Activated B cell treated with CpG ODN at 0.5 μM for 24 hours (primary cell): ENCODE measurements around the gene HS2ST1. TPM values are rescaled to one million over a fixed set of nuclear protein-coding genes. Genes with fewer than 3 reads are reported as not detected.

ENCODE experiments used
- ATAC-seq: fragments of 200-7000 bp; cut with Tn5 transposase; one replicate; pipeline ENCODE4 v1.10.0; 2021; ENCODE audit warnings: low read depth, mild to moderate bottlenecking, moderate library complexity
- CTCF ChIA-PET: fragments of 350-600 bp; sonication (Branson Sonifier 250); formaldehyde crosslinking; loops from one replicate; lab custom pipeline; 2021; ENCODE audit warnings: antibody characterized with exemption; lab: Charles Lee
- POLR2A ChIA-PET: fragments of 350-600 bp; sonication (Branson Sonifier 250); formaldehyde crosslinking; loops from one replicate; lab custom pipeline; 2021; ENCODE audit warnings: antibody characterized with exemption; lab: Charles Lee
- DNase-seq: peaks from one replicate; pipeline ENCODE4 v3.0.0; 2022
- H3K27ac Mint-ChIP-seq: one replicate; pipeline ENCODE4 v1.8.0; 2020; ENCODE audit warnings: mixed read lengths
- H3K27me3 Mint-ChIP-seq: one replicate; pipeline ENCODE4 v1.8.0; 2021; ENCODE audit warnings: mixed read lengths
- H3K36me3 Mint-ChIP-seq: one replicate; pipeline ENCODE4 v1.8.0; 2021; ENCODE audit warnings: low read depth, mixed read lengths
- H3K4me1 Mint-ChIP-seq: one replicate; pipeline ENCODE4 v1.8.0; 2021; ENCODE audit warnings: mixed read lengths
- H3K4me3 Mint-ChIP-seq: one replicate; pipeline ENCODE4 v1.8.0; 2020; ENCODE audit warnings: mild to moderate bottlenecking, mixed read lengths
- H3K9me3 Mint-ChIP-seq: one replicate; pipeline ENCODE4 v1.8.0; 2020; ENCODE audit warnings: mixed read lengths
- intact Hi-C: fragments of 100-400 bp; cut with micrococcal nuclease; formaldehyde crosslinking; loops from one replicate; pipeline ENCODE4 v1.15.1; 2024
- total RNA-seq: library from RNA; stranded (reverse); gene quantifications from 2 replicates; pipeline ENCODE4 v1.2.3, GENCODE V29; 2022
- TF ChIP-seq, protein P1 (sequence below): fragments of 200-600 bp; IDR thresholded peaks from one replicate; pipeline ENCODE4 v1.8.0; 2022; ENCODE audit warnings: antibody characterized with exemption, mild to moderate bottlenecking

HS2ST1 gene
- total RNA-seq, 1 donor from 2014 or later: 24.2 TPM

DNA sequence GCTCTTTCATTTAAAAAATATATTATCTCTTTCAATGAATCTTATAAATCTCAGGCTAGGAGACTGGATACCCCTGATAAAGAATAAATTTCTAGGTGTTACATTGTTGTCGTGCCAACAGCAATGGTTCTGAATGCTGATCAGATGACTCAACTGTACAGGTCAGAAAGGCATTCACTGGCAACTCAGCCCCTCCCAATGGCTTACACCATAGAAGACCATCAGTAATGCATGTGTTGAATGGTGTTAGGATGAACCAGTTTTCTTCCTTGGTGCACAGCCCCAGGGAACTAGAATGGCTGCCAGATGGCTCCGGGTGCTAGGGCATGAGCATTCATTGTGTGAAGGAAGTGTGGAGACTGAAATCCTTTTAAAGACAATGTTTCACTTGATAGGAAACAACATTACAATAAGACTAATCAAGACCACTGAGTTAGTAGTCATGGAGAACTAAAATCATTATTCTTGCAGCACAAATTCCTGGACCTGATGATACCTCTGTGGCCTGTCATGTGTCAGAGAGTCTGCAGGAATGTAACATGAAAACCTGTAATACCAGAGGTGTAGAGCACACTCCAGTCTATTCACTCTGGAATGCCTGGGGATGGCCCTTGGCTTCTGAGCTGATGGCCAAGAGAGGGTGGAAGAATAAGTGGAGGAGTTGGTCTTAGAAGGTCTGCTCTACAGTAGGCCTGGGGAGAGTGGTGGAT is 226.6 kb downstream of the HS2ST1 start:
- ATAC-seq: no peak
- H3K4me1 Mint-ChIP-seq: no peaks in the 10 kb centered on the region
- TF ChIP-seq, protein P1, sequence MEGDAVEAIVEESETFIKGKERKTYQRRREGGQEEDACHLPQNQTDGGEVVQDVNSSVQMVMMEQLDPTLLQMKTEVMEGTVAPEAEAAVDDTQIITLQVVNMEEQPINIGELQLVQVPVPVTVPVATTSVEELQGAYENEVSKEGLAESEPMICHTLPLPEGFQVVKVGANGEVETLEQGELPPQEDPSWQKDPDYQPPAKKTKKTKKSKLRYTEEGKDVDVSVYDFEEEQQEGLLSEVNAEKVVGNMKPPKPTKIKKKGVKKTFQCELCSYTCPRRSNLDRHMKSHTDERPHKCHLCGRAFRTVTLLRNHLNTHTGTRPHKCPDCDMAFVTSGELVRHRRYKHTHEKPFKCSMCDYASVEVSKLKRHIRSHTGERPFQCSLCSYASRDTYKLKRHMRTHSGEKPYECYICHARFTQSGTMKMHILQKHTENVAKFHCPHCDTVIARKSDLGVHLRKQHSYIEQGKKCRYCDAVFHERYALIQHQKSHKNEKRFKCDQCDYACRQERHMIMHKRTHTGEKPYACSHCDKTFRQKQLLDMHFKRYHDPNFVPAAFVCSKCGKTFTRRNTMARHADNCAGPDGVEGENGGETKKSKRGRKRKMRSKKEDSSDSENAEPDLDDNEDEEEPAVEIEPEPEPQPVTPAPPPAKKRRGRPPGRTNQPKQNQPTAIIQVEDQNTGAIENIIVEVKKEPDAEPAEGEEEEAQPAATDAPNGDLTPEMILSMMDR: no peak
- no peak overlapping the region for H3K4me3 Mint-ChIP-seq
- intact Hi-C loops: no loop called here
- H3K9me3 Mint-ChIP-seq: no peaks in the 10 kb centered on the region
- ChIA-PET CTCF (no interaction called here), POLR2A (no interaction called here)
- no peaks in the 10 kb centered on the region for H3K36me3 Mint-ChIP-seq
- H3K27ac Mint-ChIP-seq: no peak overlapping the region
- peaks cover 14% of the 10 kb centered on the region for H3K27me3 Mint-ChIP-seq
- no peak for DNase-seq

DNA sequence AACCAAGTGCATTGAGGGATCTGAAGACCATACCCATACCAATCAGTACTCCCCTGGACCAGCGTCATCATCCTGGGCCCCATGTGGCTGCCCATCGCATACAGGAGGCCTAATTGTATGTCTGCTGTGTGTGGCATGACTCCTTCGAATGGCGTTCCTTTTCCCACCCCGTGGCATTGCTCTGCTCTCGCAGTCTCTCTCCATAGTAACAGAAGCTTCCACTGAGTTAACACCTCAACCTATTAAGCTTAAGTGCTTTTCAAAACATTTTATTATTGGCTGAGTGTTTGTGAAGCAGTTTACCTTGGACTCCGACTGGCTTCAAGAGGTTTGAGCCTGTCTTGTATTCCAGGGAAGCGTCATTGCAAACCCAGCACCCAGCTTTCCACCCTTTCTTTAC is 227.1 kb downstream of the HS2ST1 start:
- no peak overlapping the region for H3K4me3 Mint-ChIP-seq
- no peaks in the 10 kb centered on the region for H3K36me3 Mint-ChIP-seq
- CTCF ChIA-PET: no interaction called here
- TF ChIP-seq, protein P1: no peak
- intact Hi-C loops: no loop called here
- no peak for DNase-seq
- POLR2A ChIA-PET: no interaction called here
- no peaks in the 10 kb centered on the region for H3K9me3 Mint-ChIP-seq
- ATAC-seq: no peak
- peaks cover 19% of the 10 kb centered on the region for H3K27me3 Mint-ChIP-seq
- H3K27ac Mint-ChIP-seq: no peak overlapping the region
- no peaks in the 10 kb centered on the region for H3K4me1 Mint-ChIP-seq

DNA sequence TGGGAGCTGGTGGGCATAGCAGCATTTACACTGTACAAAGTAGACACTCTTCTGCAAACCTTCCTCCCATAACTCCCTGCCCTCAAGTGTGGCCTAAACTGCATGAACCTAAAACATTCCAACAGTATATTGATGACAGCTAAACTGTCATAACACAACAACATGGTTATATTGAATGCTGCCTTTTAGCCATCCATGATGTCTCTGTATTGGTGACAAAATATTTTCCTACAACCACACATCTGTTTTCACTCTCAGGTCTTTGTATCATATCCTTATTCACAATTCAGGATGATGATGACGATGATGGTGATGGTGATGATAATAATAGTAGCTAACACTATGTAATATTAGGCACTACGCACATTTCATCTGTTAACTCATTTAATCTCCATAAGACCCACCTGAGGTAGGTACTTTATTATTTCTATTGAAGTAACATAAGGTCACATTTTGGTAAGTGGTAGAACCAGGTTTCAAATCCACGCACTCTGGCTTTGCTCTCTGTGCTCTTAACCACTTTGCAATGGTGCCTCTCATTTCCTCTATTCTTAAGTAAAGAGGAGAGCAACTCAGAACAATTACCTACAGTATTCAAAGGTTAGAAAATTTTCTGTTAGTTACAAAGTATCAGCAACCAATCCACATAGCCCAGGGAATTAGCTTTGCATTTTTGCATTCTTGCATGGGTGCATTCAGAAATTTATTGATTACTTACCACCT is 229.1 kb downstream of the HS2ST1 start:
- Mint-ChIP-seq H3K4me3 (no peak overlapping the region), H3K27me3 (peaks cover 24% of the 10 kb centered on the region), H3K9me3 (no peaks in the 10 kb centered on the region), H3K36me3 (no peaks in the 10 kb centered on the region), H3K27ac (no peak overlapping the region), H3K4me1 (no peaks in the 10 kb centered on the region)
- TF ChIP-seq, protein P1: no peak
- no peak for ATAC-seq
- no peak for DNase-seq
- ChIA-PET POLR2A (no interaction called here), CTCF (no interaction called here)
- intact Hi-C loops: no loop called here

DNA sequence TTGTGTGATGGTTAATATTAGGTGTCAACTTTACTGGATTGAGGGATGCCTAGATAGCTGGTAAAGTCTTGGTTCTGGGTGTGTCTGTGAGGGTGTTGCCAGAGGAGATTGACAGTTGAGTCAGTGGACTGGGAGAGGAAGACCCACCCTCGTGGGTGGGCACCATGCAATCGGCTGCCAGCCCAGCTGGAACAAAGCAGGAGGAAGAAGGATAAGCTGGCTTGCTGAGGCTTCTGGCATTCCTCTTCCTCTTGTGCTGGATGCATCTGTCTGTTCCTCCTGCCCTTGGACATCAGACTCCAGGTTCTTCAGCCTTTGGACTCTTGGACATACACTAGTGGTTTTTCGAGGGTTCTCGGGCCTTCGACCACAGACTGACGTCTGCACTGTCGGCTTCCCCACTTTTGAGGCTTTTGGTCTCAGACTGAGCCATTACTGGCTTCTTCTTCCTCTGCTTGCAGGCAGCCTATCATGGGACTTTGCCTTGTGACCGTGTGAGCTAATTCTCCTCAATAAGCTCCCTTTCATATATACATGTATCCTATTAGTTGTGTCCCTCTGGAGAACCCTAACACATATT is 230.0 kb downstream of the HS2ST1 start:
- intact Hi-C loops: no loop called here
- Mint-ChIP-seq H3K36me3 (no peaks in the 10 kb centered on the region), H3K4me3 (no peak overlapping the region), H3K9me3 (no peaks in the 10 kb centered on the region), H3K27me3 (peaks cover 32% of the 10 kb centered on the region), H3K27ac (no peak overlapping the region), H3K4me1 (no peaks in the 10 kb centered on the region)
- ChIA-PET CTCF (interaction anchor here (0.8 kb wide), 1 partner anchor 18 kb away, joined by 3 read pairs; no protein-coding TSS in a partner anchor), POLR2A (no interaction called here)
- TF ChIP-seq, protein P1: no peak
- ATAC-seq (no peak), DNase-seq (no peak)

DNA sequence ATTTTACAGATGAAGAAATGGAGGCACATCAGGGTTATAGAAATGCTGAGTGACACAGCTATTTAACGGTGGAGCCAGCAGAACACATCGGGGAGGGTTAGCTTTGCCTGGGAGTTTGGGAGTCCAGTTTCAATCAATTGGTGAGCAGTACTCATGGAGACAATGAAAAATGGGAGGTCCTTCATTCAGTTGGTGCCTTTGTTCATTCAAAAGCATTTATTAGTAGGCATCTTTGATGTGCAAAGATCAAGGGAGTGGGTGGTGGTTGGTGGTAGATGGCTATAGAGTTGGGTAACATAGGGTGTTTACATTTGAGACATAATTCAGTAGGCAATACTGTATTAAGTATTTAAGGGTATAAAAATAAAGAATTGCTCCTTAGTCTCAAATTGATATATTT is 230.5 kb downstream of the HS2ST1 start:
- ChIA-PET POLR2A (no interaction called here), CTCF (no interaction called here)
- TF ChIP-seq, protein P1: no peak
- peaks cover 36% of the 10 kb centered on the region for H3K27me3 Mint-ChIP-seq
- DNase-seq: no peak
- H3K4me3 Mint-ChIP-seq: no peak overlapping the region
- intact Hi-C loops: no loop called here
- no peaks in the 10 kb centered on the region for H3K9me3 Mint-ChIP-seq
- H3K27ac Mint-ChIP-seq: no peak overlapping the region
- H3K36me3 Mint-ChIP-seq: no peaks in the 10 kb centered on the region
- ATAC-seq: no peak
- H3K4me1 Mint-ChIP-seq: no peaks in the 10 kb centered on the region
